Central memory CD8-positive, alpha-beta T cell (primary cell): ENCODE data around the gene GTSE1.

Experiments
- ATAC-seq: fragments of 150-1000 bp; cut with Tn5 transposase; replicated peaks from 2 replicates; pipeline ENCODE4 v1.10.0; 2022; ENCODE audit warnings: mild to moderate bottlenecking, moderate FRiP score, moderate number of reproducible peaks; ENCODE audit not compliant: poor library complexity, severe bottlenecking; ENCODE audit errors: extremely low read depth
- DNase-seq, 2 donors: peaks; one replicate each; pipeline ENCODE4 v3.0.0; 2021; ENCODE audit warnings: low spot score in 2 of 2
- H3K27ac Mint-ChIP-seq: one replicate; pipeline ENCODE4 v1.8.0; 2022; ENCODE audit warnings: low read depth, mild to moderate bottlenecking, moderate library complexity, mixed read lengths
- H3K27me3 Mint-ChIP-seq: one replicate; pipeline ENCODE4 v1.8.0; 2022; ENCODE audit warnings: mixed read lengths
- H3K36me3 Mint-ChIP-seq: one replicate; pipeline ENCODE4 v1.8.0; 2022; ENCODE audit warnings: mild to moderate bottlenecking, moderate library complexity, mixed read lengths; ENCODE audit not compliant: insufficient read depth
- H3K4me1 Mint-ChIP-seq: one replicate; pipeline ENCODE4 v1.8.0; 2022; ENCODE audit warnings: mixed read lengths
- H3K4me3 Mint-ChIP-seq: one replicate; pipeline ENCODE4 v1.8.0; 2022; ENCODE audit warnings: mild to moderate bottlenecking, moderate library complexity, mixed read lengths
- H3K9me3 Mint-ChIP-seq: one replicate; pipeline ENCODE4 v1.8.0; 2022; ENCODE audit warnings: mixed read lengths

GTSE1 gene

GRCh38 chr22:46378426-46379065 lies 81.9 kb downstream of the GTSE1 start:
- Mint-ChIP-seq H3K27me3 (no peaks in the 10 kb centered on the region), H3K27ac (no peak overlapping the region), H3K4me3 (no peak overlapping the region), H3K4me1 (peaks cover 16% of the 10 kb centered on the region), H3K36me3 (peaks cover 4% of the 10 kb centered on the region), H3K9me3 (peaks cover 5% of the 10 kb centered on the region)
- ATAC-seq (no peak), DNase-seq (no peak)

- no peak overlapping the region for H3K27ac Mint-ChIP-seq
- no peak for DNase-seq
- H3K9me3 Mint-ChIP-seq: peaks cover 5% of the 10 kb centered on the region
- no peaks in the 10 kb centered on the region for H3K36me3 Mint-ChIP-seq
- peaks cover 9% of the 10 kb centered on the region for H3K4me1 Mint-ChIP-seq
- H3K27me3 Mint-ChIP-seq: no peaks in the 10 kb centered on the region
- ATAC-seq: no peak
- no peak overlapping the region for H3K4me3 Mint-ChIP-seq
These were observed 82.6 kb downstream of the GTSE1 start for GRCh38 chr22:46379066-46379930.

DNA sequence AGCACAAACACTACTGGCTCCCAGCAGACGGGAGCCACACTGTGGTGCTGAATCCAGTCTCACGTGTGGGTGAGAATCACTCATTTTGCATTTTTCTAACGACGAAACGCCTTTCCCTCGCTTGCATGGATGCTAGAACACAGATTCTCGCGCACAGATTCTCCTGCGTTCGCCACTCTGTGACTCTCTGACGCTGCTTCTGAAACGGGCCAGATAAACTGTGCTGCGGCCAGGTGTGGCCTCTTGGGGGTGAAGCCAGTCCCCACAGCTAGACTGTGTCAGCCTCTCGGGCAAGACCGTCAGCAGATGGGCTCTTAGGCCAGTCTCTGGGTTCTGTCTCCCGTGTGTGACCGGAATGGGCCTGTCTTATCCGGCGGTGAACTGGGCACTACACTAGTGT lies 83.4 kb downstream of the GTSE1 start:
- H3K27me3 Mint-ChIP-seq: no peaks in the 10 kb centered on the region
- H3K36me3 Mint-ChIP-seq: no peaks in the 10 kb centered on the region
- H3K4me1 Mint-ChIP-seq: peaks cover 4% of the 10 kb centered on the region
- H3K9me3 Mint-ChIP-seq: peaks cover 5% of the 10 kb centered on the region
- ATAC-seq (no peak), DNase-seq (no peak)
- peak overlapping the region; percentile 59 for H3K27ac Mint-ChIP-seq
- H3K4me3 Mint-ChIP-seq: no peak overlapping the region
